Mucosa of rectum (tissue), 2 donors: ENCODE data around the gene RELA.

Experiments used
- H3K27ac ChIP-seq, 2 donors: one replicate each; pipeline ENCODE4 v1.7.0; 2013; ENCODE audit warnings: inconsistent platforms in 2 of 2, low read depth in 2 of 2, low read length in 2 of 2
- H3K27me3 ChIP-seq, 2 donors: one replicate each; pipeline ENCODE4 v1.7.0; 2013; ENCODE audit warnings: low read length in 2 of 2; ENCODE audit not compliant: control insufficient read depth in 2 of 2, insufficient read depth in 2 of 2
- H3K36me3 ChIP-seq, 2 donors: one replicate each; pipeline ENCODE4 v1.7.0; 2013; ENCODE audit warnings: low read length in 2 of 2; ENCODE audit not compliant: control insufficient read depth in 2 of 2, insufficient read depth in 2 of 2
- H3K4me1 ChIP-seq, 2 donors: one replicate each; pipeline ENCODE4 v1.7.0; 2013; ENCODE audit warnings: low read length in 2 of 2, mild to moderate bottlenecking in 1 of 2; ENCODE audit not compliant: control insufficient read depth in 2 of 2, insufficient read depth in 2 of 2
- H3K4me3 ChIP-seq, 2 donors: one replicate each; pipeline ENCODE4 v1.7.0; 2013; ENCODE audit warnings: low read length in 2 of 2
- H3K9ac ChIP-seq, 2 donors: one replicate each; pipeline ENCODE4 v1.7.0; 2013; ENCODE audit warnings: low read length in 2 of 2, low read depth in 1 of 2, mild to moderate bottlenecking in 1 of 2
- H3K9me3 ChIP-seq, 2 donors: one replicate each; pipeline ENCODE4 v1.7.0; 2013; ENCODE audit warnings: low read length in 2 of 2; ENCODE audit not compliant: control insufficient read depth in 2 of 2
- donor health status: healthy.
- donor health status: Normal muscosa, but diverticular disease.

RELA gene

DNA sequence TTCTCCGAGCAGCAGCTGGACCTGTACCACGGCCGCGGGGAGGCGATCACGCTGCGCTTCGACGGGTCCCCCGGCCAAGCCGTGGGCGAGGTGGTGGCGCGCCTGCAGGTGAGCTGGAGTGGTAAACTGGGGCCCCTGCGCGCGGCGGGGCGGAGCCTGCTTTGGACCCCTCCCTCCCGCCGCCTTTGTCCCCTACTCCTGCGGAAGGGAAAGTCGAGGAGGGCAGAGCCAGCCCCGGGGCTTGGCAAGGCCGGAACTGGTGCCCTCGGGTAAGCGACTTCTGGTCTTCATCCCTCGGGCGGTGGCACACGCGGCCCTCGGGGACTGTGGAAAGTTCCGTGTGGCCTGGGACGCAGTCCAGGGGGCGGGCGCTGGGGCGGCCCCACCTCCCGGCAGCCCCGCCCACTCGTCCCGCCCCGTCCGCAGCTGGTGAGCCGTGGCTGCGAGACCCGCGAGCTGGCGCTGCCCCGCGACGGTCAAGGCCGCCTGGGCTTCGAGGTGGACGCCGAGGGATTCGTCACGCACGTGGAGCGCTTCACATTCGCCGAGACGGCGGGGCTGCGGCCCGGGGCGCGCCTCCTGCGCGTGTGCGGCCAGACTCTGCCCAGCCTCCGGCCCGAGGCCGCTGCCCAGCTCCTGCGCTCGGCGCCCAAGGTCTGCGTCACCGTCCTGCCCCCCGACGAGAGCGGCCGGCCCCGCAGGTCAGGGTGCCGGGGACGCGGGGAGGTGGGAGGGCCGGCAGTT is 15.6 kb downstream of the RELA start:
- Histone ChIP-seq H3K9ac (peak overlapping the region; percentile 24 to 59), H3K36me3 (peaks cover 14 to 24% of the 10 kb centered on the region in 2 donors), H3K27ac (peak overlapping the region; percentile 8 to 38), H3K4me1 (peaks cover 15 to 16% of the 10 kb centered on the region in 2 donors), H3K9me3 (no peaks in the 10 kb centered on the region), H3K27me3 (no peaks in the 10 kb centered on the region), H3K4me3 (peak overlapping the region; percentile 54 to 66)

DNA sequence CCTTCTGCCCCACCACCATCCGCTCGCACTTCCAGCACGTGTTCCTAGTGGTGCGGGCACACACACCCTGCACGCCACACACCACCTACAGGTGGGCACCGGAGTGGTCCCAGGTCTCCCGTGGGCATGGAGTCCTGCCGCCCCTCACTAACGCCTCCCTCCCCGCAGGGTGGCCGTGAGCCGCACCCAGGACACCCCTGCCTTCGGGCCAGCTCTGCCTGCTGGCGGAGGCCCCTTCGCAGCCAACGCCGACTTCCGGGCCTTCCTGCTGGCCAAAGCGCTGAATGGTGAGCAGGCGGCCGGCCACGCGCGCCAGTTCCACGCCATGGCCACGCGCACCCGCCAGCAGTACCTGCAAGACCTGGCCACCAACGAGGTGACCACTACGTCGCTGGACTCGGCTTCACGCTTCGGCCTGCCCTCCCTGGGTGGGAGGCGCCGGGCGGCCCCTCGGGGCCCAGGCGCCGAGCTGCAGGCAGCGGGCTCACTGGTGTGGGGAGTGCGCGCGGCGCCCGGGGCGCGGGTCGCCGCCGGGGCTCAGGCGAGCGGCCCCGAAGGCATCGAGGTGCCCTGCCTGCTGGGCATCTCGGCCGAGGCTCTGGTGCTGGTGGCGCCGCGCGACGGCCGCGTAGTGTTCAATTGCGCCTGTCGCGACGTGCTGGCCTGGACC is 16.3 kb downstream of the RELA start:
- Histone ChIP-seq H3K36me3 (peaks cover 14 to 24% of the 10 kb centered on the region in 2 donors), H3K9ac (peak overlapping the region in 1 of 2 donors; percentile 59), H3K4me3 (peak overlapping the region; percentile 54 to 66), H3K9me3 (no peaks in the 10 kb centered on the region), H3K27ac (peak overlapping the region; percentile 8 to 38), H3K4me1 (peaks cover 9 to 12% of the 10 kb centered on the region in 2 donors), H3K27me3 (no peaks in the 10 kb centered on the region)

GRCh38 chr11:65645710-65646109 is 17.0 kb downstream of the RELA start:
- no peak overlapping the region for H3K9ac ChIP-seq
- H3K36me3 ChIP-seq = peaks cover 11 to 24% of the 10 kb centered on the region in 2 donors
- peaks cover 2 to 8% of the 10 kb centered on the region in 2 donors for H3K4me1 ChIP-seq

DNA sequence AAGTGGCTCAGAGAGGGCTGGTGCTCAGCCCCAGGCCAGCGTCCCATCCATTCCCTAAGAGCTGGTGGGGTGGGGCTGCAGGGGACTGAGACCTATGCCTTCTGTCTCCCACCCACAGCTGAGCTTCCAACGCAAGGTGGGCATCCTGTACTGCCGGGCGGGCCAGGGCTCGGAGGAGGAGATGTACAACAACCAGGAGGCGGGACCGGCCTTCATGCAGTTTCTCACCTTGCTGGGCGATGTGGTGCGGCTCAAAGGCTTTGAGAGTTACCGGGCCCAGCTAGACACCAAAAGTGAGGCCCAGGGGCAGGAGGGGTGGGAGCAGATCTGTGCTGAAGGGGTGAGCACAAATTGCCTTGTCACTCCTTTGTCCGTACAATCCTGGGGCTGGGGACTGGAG is 17.9 kb downstream of the RELA start:
- H3K27ac ChIP-seq = no peak overlapping the region
- H3K36me3 ChIP-seq = peaks cover 9 to 20% of the 10 kb centered on the region in 2 donors

More at GRCh38 chr11:65645710-65646109, 17.0 kb downstream of the RELA start:
- H3K27ac ChIP-seq = no peak overlapping the region
- no peaks in the 10 kb centered on the region for H3K9me3 ChIP-seq
- no peak overlapping the region for H3K4me3 ChIP-seq
- no peaks in the 10 kb centered on the region for H3K27me3 ChIP-seq

GRCh38 chr11:65643971-65644370 is 18.7 kb downstream of the RELA start:
- Histone ChIP-seq H3K36me3 (peaks cover 2 to 14% of the 10 kb centered on the region in 2 donors), H3K27ac (no peak overlapping the region), H3K4me1 (peaks cover 9 to 15% of the 10 kb centered on the region in 2 donors), H3K27me3 (no peaks in the 10 kb centered on the region), H3K9ac (no peak overlapping the region), H3K9me3 (no peaks in the 10 kb centered on the region), H3K4me3 (no peak overlapping the region)

More for the DNA sequence above, 17.9 kb downstream of the RELA start:
- Histone ChIP-seq H3K4me1 (peaks cover 6 to 11% of the 10 kb centered on the region in 2 donors), H3K27me3 (no peaks in the 10 kb centered on the region), H3K4me3 (no peak overlapping the region), H3K9ac (no peak overlapping the region), H3K9me3 (no peaks in the 10 kb centered on the region)

GRCh38 chr11:65642014-65642671 is 20.6 kb downstream of the RELA start:
- Histone ChIP-seq H3K36me3 (peaks cover 2 to 14% of the 10 kb centered on the region in 2 donors), H3K27me3 (no peaks in the 10 kb centered on the region), H3K9ac (no peak overlapping the region), H3K4me1 (peaks cover 21 to 24% of the 10 kb centered on the region in 2 donors), H3K9me3 (no peaks in the 10 kb centered on the region), H3K27ac (no peak overlapping the region), H3K4me3 (peak overlapping the region in 1 of 2 donors; percentile 37)

GRCh38 chr11:65641297-65642013 is 21.3 kb downstream of the RELA start:
- Histone ChIP-seq H3K4me1 (peaks cover 21 to 24% of the 10 kb centered on the region in 2 donors), H3K9ac (peak overlapping the region; percentile 20 to 41), H3K27me3 (no peaks in the 10 kb centered on the region), H3K4me3 (peak overlapping the region; percentile 11 to 59), H3K27ac (peak overlapping the region; percentile 56 to 93), H3K9me3 (no peaks in the 10 kb centered on the region), H3K36me3 (peaks cover 6 to 17% of the 10 kb centered on the region in 2 donors)

DNA sequence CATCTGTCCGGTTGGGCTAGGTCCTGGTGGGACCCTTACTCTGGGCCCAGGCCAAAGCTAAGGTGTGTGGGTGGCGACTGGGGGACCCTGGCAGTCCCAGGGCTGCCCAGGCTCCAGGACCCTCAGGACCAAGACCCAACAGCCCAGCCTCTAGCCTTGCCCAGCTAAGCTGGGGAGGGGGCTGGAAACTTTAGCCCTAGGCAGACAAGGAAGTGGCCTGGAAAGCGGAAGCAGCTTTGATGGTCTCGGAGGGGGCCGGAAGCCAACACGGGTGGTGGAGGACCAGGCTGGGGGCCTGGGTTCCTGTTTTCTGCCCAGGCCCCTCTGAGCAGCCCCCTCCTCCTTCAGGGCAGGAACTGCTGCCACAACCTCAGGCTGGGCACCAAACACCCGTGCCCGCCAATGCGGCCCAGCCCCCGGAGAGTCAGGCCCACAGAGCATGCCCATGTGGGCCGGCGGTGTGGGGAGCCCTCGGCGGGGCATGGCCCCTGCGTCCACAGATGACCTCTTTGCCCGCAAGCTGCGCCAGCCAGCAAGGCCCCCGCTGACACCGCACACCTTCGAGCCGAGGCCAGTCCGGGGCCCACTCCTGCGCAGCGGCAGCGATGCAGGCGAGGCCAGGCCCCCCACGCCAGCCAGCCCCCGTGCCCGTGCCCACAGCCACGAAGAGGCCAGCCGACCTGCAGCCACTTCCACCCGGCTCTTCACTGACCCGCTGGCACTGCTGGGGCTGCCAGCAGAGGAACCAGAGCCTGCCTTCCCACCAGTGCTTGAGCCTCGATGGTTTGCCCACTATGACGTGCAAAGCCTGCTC is 22.0 kb downstream of the RELA start:
- Histone ChIP-seq H3K4me1 (peaks cover 21 to 24% of the 10 kb centered on the region in 2 donors), H3K4me3 (peak overlapping the region; percentile 36 to 59), H3K9ac (peak overlapping the region; percentile 41 to 52), H3K36me3 (peaks cover 11 to 18% of the 10 kb centered on the region in 2 donors), H3K27me3 (no peaks in the 10 kb centered on the region), H3K27ac (peak overlapping the region; percentile 56 to 93), H3K9me3 (no peaks in the 10 kb centered on the region)
